Measurements from ENCODE around the gene C1orf210. TPM values are rescaled to one million over a fixed set of nuclear protein-coding genes. Genes with fewer than 3 reads are reported as not detected.
A peak's percentile ranks its signal among the peaks of the same experiment; 100 is the strongest.

Gene C1orf210
- total and polyA plus RNA-seq, 11 donors, result not detected

GRCh38 chr1:43303471-43304313 lies 18.3 kb upstream of the C1orf210 start:
- peak in 1 of 5 donors; percentile 31 for DNase-seq
- peak overlapping the region in 10 of 12 donors; percentile 27 to 93 (median 78) for H3K27ac ChIP-seq

GRCh38 chr1:43302721-43303470 lies 17.5 kb upstream of the C1orf210 start:
- Histone ChIP-seq H3K27ac (peak overlapping the region in 9 of 12 donors; percentile 27 to 93 (median 79)), H3K36me3 (peaks cover 0 to 24% (median 7%) of the 10 kb centered on the region in 9 donors), H3K27me3 (no peaks in the 10 kb centered on the region), H3K9me3 (no peaks in the 10 kb centered on the region), H3K4me3 (peak overlapping the region; percentile 1 to 66 (median 52)), H3K4me1 (peaks cover 0 to 53% (median 28%) of the 10 kb centered on the region in 12 donors)
- 57 to 72% (median 66%) methylated on average over 7 of the region's 7 CpGs for WGBS, 4 donors
- intact Hi-C loops (cut with DNase I), result loop anchor here in 5 of 10 donors (2.0 to 5.0 kb wide), 6 partner anchors 39 to 66 kb away; partner anchors contain the start of gene ELOVL1 (in 1 of the 5)
- TF ChIP-seq CTCF (IDR thresholded peaks at IDR 0.05), result no peak
- no peak for TF ChIP-seq POLR2A (IDR thresholded peaks at IDR 0.05)
- ATAC-seq, result no peak
- DNase-seq, result peak in 1 of 5 donors; percentile 25

More at GRCh38 chr1:43303471-43304313, 18.3 kb upstream of the C1orf210 start:
- Histone ChIP-seq H3K27me3 (no peaks in the 10 kb centered on the region), H3K9me3 (no peaks in the 10 kb centered on the region), H3K4me3 (peak overlapping the region in 11 of 12 donors; percentile 27 to 66 (median 52)), H3K4me1 (peaks cover 0 to 53% (median 25%) of the 10 kb centered on the region in 12 donors), H3K36me3 (peaks cover 0 to 32% (median 7%) of the 10 kb centered on the region in 9 donors)
- ATAC-seq, result peak in 3 of 4 donors; percentile 13 to 60 (median 31)
- intact Hi-C loops (cut with DNase I), result loop anchor here in 5 of 10 donors (2.0 to 5.0 kb wide), 7 partner anchors 39 to 66 kb away; partner anchors contain the start of gene ELOVL1 (in 1 of the 5)
- WGBS, 4 donors, result 40 to 59% (median 54%) methylated on average over 8 of the region's 8 CpGs
- TF ChIP-seq POLR2A (IDR thresholded peaks at IDR 0.05), result no peak
- no peak for TF ChIP-seq CTCF (IDR thresholded peaks at IDR 0.05)

- H3K36me3 ChIP-seq, result peaks cover 0 to 17% (median 3%) of the 10 kb centered on the region in 9 donors
- DNase-seq (peak in 1 of 5 donors; percentile 8), ATAC-seq (peak in 2 of 4 donors; percentile 40 to 41)
- TF ChIP-seq POLR2A (IDR thresholded peaks at IDR 0.05), result no peak
- no peak for TF ChIP-seq CTCF (IDR thresholded peaks at IDR 0.05)
- H3K27ac ChIP-seq, result peak overlapping the region in 11 of 12 donors; percentile 37 to 93 (median 79)
- H3K4me3 ChIP-seq, result peak overlapping the region; percentile 27 to 66 (median 52)
- H3K4me1 ChIP-seq, result peaks cover 0 to 50% (median 28%) of the 10 kb centered on the region in 12 donors
- H3K9me3 ChIP-seq, result no peaks in the 10 kb centered on the region
- intact Hi-C loops (cut with DNase I), result loop anchor here in 5 of 10 donors (2.0 to 5.0 kb wide), 6 partner anchors 40 to 65 kb away; partner anchors contain the start of gene ELOVL1 (in 1 of the 5)
- H3K27me3 ChIP-seq, result no peaks in the 10 kb centered on the region
- 30 to 50% (median 42%) methylated on average over 1 of the region's 1 CpG for WGBS, 4 donors
Measured at GRCh38 chr1:43302201-43302600, 16.8 kb upstream of the C1orf210 start.
